GM19351 (cell line): ENCODE results near the gene SLC44A2.
"Not testable (repeated sequence)": the region's sequence is repeated elsewhere in the genome, so short reads cannot be mapped to it uniquely, and the experiment has no call there.

Experiments
- ATAC-seq: cut with Tn5 transposase; IDR thresholded peaks from one replicate; pipeline ENCODE4 v1.9.1; 2021; ENCODE audit warnings: mild to moderate bottlenecking, moderate library complexity; ENCODE audit not compliant: unreplicated experiment

The SLC44A2 gene

GRCh38 chr19:10648360-10648759, 23.0 kb downstream of the SLC44A2 start:
- ATAC-seq: no peak

- ATAC-seq: no peak
Measured at GRCh38 chr19:10651851-10652250, 26.5 kb downstream of the SLC44A2 start.

- ATAC-seq: no peak
Measured at GRCh38 chr19:10653482-10653731, 28.1 kb downstream of the SLC44A2 start.

GRCh38 chr19:10653732-10654609, 28.6 kb downstream of the SLC44A2 start, which contains the start of gene ILF3:
TSS of gene ILF3 (plus strand) at chr19:10654346. CDS start at chr19:10670606, 16,260 bp downstream.
- peak; percentile 78 for ATAC-seq

- peak; percentile 17 for ATAC-seq
Measured at GRCh38 chr19:10654610-10655456, 29.5 kb downstream of the SLC44A2 start.

- ATAC-seq: no peak
Measured at GRCh38 chr19:10655457-10656312, 30.3 kb downstream of the SLC44A2 start.

GRCh38 chr19:10660346-10660745, 35.0 kb downstream of the SLC44A2 start:
- no peak for ATAC-seq

GRCh38 chr19:10661946-10662345, 36.6 kb downstream of the SLC44A2 start:
- ATAC-seq: no peak

- no peak for ATAC-seq
Measured at GRCh38 chr19:10662384-10663251, 37.3 kb downstream of the SLC44A2 start.

- ATAC-seq: not testable (repeated sequence)
Measured at GRCh38 chr19:10663252-10663563, 37.9 kb downstream of the SLC44A2 start.

GRCh38 chr19:10667867-10668266, 42.5 kb downstream of the SLC44A2 start:
- no peak for ATAC-seq

GRCh38 chr19:10669246-10669645, 43.9 kb downstream of the SLC44A2 start:
- ATAC-seq: no peak

- no peak for ATAC-seq
Measured at GRCh38 chr19:10670182-10670581, 44.8 kb downstream of the SLC44A2 start.

- ATAC-seq: no peak
Measured at GRCh38 chr19:10670876-10671804, 45.8 kb downstream of the SLC44A2 start.

- not testable (repeated sequence) for ATAC-seq
Measured at GRCh38 chr19:10671922-10672321, 46.6 kb downstream of the SLC44A2 start.

- ATAC-seq: not testable (repeated sequence)
Measured at GRCh38 chr19:10675214-10675613, 49.9 kb downstream of the SLC44A2 start.

- ATAC-seq: no peak
Measured at GRCh38 chr19:10677751-10678150, 52.4 kb downstream of the SLC44A2 start.

- no peak for ATAC-seq
Measured at GRCh38 chr19:10678813-10679212, 53.5 kb downstream of the SLC44A2 start.

GRCh38 chr19:10679743-10680142, 54.4 kb downstream of the SLC44A2 start:
- no peak for ATAC-seq
